Left colon (tissue), 2 donors: ENCODE data around the gene WDR4. TPM values are rescaled to one million over a fixed set of nuclear protein-coding genes. Genes with fewer than 3 reads are reported as not detected.
"Not testable (repeated sequence)": the region's sequence is repeated elsewhere in the genome, so short reads cannot be mapped to it uniquely, and the experiment has no call there.

Experiments used
- ATAC-seq: fragments of 200-7000 bp; cut with Tn5 transposase; one replicate; pipeline ENCODE4 v1.9.1; 2020; ENCODE audit warnings: mild to moderate bottlenecking, moderate library complexity
- DNase-seq, 2 donors: peaks; one replicate each; pipeline ENCODE4 v3.0.0-alpha.2; 2020
- intact Hi-C, 2 donors: fragments of 100-400 bp; cut with DNase I in 1 of 2; cut with micrococcal nuclease in 1 of 2; formaldehyde crosslinking; loops; one replicate each; pipeline versions ENCODE4 v1.11.2 to v1.14.0; 2022; cut with DNase I, micrococcal nuclease
- total RNA-seq, 2 donors: library from RNA; stranded (reverse); fragmentation: NEBNext Ultra II Directional; extraction: Animal tissue kit (Norgen Biotek cat#: 25700); gene quantifications; one replicate each; pipeline ENCODE4 v1.2.1, GENCODE V29; 2021
- donor health status: DM: no; HTN: no; CAD: no.
- donor health status: DM: yes; HTN: yes; CAD: no.

Gene WDR4
- total RNA-seq, 2 donors from 2014 or later = 10.5 to 21.5 TPM

- intact Hi-C loops = no loop called here
- ATAC-seq (no peak), DNase-seq (no peak)
These were observed 72.7 kb downstream of the WDR4 start for GRCh38 chr21:42806509-42807140.

- intact Hi-C loops, DNase-seq, ATAC-seq: not testable (repeated sequence)
These were observed 77.7 kb downstream of the WDR4 start for GRCh38 chr21:42801616-42802015.

- intact Hi-C loops = no loop called here
- peak; percentile 47 for ATAC-seq
- DNase-seq = no peak
These were observed 79.4 kb downstream of the WDR4 start for GRCh38 chr21:42799948-42800347.

GRCh38 chr21:42799516-42799915 is 79.8 kb downstream of the WDR4 start:
- DNase-seq (no peak), ATAC-seq (peak; percentile 92)
- intact Hi-C loops = no loop called here

Other genes with a start within 250 kb of the WDR4 start
- 100 to 1,000 TPM; 117 to 236 TPM for gene PDE9A, start 225.9 kb downstream of the WDR4 start, total RNA-seq
- 10 to 100 TPM; 35.7 to 38.2 TPM for gene NDUFV3, start 13.8 kb upstream of the WDR4 start, total RNA-seq
- not detected for gene ERVH48-1, start 46.1 kb upstream of the WDR4 start, total RNA-seq
- gene PKNOX1, start 95.0 kb upstream of the WDR4 start, total RNA-seq = 10 to 100 TPM; 12.4 to 15.3 TPM
- gene CBS, start 196.3 kb upstream of the WDR4 start, total RNA-seq = 10 to 100 TPM in 1 of 2 donors, 1 to 10 TPM in 1; 3.4 to 15.8 TPM
- gene U2AF1, start 228.0 kb upstream of the WDR4 start, total RNA-seq = 1 to 10 TPM; 6.5 to 7.2 TPM